ENCODE measurements around the gene NPBWR2. TPM values are rescaled to one million over a fixed set of nuclear protein-coding genes. Genes with fewer than 3 reads are reported as not detected.

The NPBWR2 gene
- total RNA-seq, 4 donors from 2014 or later: not detected

GRCh38 chr20:64153861-64154589 is 46.7 kb upstream of the NPBWR2 start:
- no peak for TF ChIP-seq CTCF (IDR thresholded peaks at IDR 0.05)
- Histone ChIP-seq H3K4me3 (no peak overlapping the region), H3K27ac (no peak overlapping the region), H3K36me3 (no peaks in the 10 kb centered on the region), H3K4me1 (no peaks in the 10 kb centered on the region), H3K27me3 (peaks cover 67% of the 10 kb centered on the region), H3K9me3 (no peaks in the 10 kb centered on the region)
- no peak for ATAC-seq
- WGBS, 2 donors (ENCODE audit: low coverage in 1 of 2): 82% methylated on average over 2 of the region's 20 CpGs; no CpG with 5 or more reads in 1 of the 2 donors

GRCh38 chr20:64153410-64153809 is 46.0 kb upstream of the NPBWR2 start:
- no peaks in the 10 kb centered on the region for H3K36me3 ChIP-seq
- no peaks in the 10 kb centered on the region for H3K9me3 ChIP-seq
- H3K4me1 ChIP-seq: no peaks in the 10 kb centered on the region
- peaks cover 61% of the 10 kb centered on the region for H3K27me3 ChIP-seq
- no peak overlapping the region for H3K4me3 ChIP-seq
- TF ChIP-seq POLR2AphosphoS5 (IDR thresholded peaks at IDR 0.05) (no peak), CTCF (IDR thresholded peaks at IDR 0.05) (no peak), POLR2A (IDR thresholded peaks at IDR 0.05) (no peak), EP300 (IDR thresholded peaks at IDR 0.05) (no peak)
- no peak for ATAC-seq
- WGBS, 2 donors (ENCODE audit: low coverage in 1 of 2): 83 to 100% methylated on average over 1 to 2 of the region's 2 CpGs
- no peak overlapping the region for H3K27ac ChIP-seq

GRCh38 chr20:64152906-64153305 is 45.5 kb upstream of the NPBWR2 start:
- WGBS, 2 donors (ENCODE audit: low coverage in 1 of 2): no CpG with 5 or more reads among the region's 9 CpGs
- H3K4me1 ChIP-seq: no peaks in the 10 kb centered on the region
- no peak overlapping the region for H3K4me3 ChIP-seq
- no peaks in the 10 kb centered on the region for H3K9me3 ChIP-seq
- no peak for ATAC-seq
- TF ChIP-seq POLR2A (IDR thresholded peaks at IDR 0.05): no peak
- no peak for TF ChIP-seq CTCF (IDR thresholded peaks at IDR 0.05)
- TF ChIP-seq EP300 (IDR thresholded peaks at IDR 0.05): no peak
- TF ChIP-seq POLR2AphosphoS5 (IDR thresholded peaks at IDR 0.05): no peak
- no peak overlapping the region for H3K27ac ChIP-seq
- H3K27me3 ChIP-seq: peaks cover 59% of the 10 kb centered on the region
- no peaks in the 10 kb centered on the region for H3K36me3 ChIP-seq

GRCh38 chr20:64151633-64152530 is 44.5 kb upstream of the NPBWR2 start:
- WGBS, 2 donors (ENCODE audit: low coverage in 1 of 2): 69 to 77% methylated on average over 4 to 16 of the region's 24 CpGs
- no peak overlapping the region for H3K27ac ChIP-seq
- H3K27me3 ChIP-seq: peaks cover 59% of the 10 kb centered on the region
- no peaks in the 10 kb centered on the region for H3K4me1 ChIP-seq
- no peak overlapping the region for H3K4me3 ChIP-seq
- no peak for ATAC-seq
- H3K36me3 ChIP-seq: no peaks in the 10 kb centered on the region
- TF ChIP-seq EP300 (IDR thresholded peaks at IDR 0.05) (no peak), CTCF (IDR thresholded peaks at IDR 0.05) (no peak), POLR2AphosphoS5 (IDR thresholded peaks at IDR 0.05) (no peak), POLR2A (IDR thresholded peaks at IDR 0.05) (no peak)
- no peaks in the 10 kb centered on the region for H3K9me3 ChIP-seq
